Measurements from ENCODE around the gene LRP1B.
"Not testable (repeated sequence)": the region's sequence is repeated elsewhere in the genome, so short reads cannot be mapped to it uniquely, and the experiment has no call there.

The LRP1B gene

DNA sequence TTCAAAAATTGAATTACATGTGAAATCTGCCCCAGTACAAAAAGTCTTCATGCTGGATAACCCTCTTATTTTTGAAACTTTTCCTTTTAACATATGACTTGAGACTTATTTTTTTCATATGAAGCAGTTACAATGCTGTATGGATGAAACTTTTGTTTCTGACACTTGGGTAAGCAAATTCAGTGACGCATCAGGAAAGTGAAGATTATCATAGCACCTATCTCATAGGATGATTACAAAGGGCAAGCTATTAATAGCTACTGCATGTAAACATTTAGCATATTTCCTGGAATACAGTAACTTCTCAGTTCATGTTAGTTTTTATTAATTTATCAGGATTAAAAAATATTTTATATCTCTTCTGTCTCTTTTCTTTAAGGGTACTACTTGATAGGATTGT lies 1109.2 kb downstream of the LRP1B start:
- DNase-seq (ENCODE audit: extremely low spot score, insufficient read length, low read depth) (no peak), FAIRE-seq (no peak)

DNA sequence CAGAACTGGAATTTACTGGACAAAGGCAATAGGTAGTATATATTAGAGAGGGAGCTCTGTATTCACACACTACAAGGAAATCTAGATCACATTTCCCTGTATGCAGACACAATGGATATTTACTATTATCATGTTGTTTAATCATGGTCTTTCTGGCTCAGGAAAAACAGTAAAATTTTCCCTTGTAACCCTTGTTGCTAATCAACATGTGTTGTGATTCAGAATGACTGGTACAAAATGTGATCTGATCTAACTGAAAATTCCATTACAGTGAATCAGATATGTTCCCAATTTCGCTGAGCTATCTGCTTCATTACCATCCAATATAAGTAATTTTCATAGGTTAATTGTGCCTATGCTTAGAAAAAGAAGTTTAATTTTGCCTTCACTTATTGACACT lies 1109.7 kb downstream of the LRP1B start:
- no peak for DNase-seq (ENCODE audit: extremely low spot score, insufficient read length, low read depth)
- FAIRE-seq: no peak

DNA sequence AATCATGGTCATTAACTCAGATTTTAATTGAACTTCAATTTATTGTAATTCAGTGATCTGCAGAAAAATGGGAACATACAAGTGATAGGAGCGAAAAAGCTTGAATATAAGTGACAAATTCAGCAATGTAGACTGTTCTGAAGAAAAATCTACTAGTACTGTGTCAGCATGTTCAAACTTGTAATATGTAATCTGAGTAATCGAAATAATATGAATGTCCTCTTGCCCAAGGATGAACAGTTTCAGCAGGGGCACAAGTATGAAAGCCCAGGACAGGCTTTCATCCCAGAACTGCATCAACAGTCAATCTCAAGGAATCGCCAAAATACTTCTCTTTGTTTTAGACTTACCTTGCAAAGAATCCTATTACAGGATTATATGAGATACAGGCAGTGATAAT lies 1110.5 kb downstream of the LRP1B start:
- DNase-seq (ENCODE audit: extremely low spot score, insufficient read length, low read depth) (no peak), FAIRE-seq (no peak)

DNA sequence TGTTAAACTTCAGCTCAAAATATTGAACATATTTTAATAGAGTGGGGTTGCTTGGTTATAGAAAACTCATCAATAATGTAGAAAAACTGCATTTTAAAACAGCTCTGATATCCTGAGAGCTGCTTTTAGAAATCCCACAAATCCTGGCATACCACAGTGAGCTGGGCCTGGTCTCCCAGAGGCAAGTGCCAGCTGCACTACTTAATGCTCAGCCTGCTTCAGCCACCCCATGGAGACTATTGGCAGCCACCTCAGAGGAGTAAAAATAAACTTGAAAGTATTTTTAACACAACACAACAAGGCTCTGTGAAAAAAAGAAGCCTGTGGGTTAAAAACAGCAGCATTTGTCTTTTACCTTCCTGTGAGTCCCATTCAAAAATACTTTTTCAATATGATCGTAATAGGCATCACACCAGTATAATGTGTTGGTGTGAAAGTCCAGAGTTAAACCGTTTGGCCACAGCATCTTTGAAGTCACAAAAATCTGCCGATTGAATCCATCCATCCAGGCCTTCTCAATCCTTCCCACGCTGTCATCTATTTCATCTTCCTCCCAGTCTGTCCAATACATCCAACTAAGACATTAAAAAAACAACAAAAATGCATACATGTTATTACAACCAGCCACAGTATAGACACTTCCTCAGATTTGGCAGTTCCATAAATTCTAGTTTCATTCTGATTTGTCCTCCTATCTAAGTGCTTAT lies 1115.3 kb downstream of the LRP1B start:
- DNase-seq (ENCODE audit: extremely low spot score, insufficient read length, low read depth) (no peak), FAIRE-seq (no peak)

DNA sequence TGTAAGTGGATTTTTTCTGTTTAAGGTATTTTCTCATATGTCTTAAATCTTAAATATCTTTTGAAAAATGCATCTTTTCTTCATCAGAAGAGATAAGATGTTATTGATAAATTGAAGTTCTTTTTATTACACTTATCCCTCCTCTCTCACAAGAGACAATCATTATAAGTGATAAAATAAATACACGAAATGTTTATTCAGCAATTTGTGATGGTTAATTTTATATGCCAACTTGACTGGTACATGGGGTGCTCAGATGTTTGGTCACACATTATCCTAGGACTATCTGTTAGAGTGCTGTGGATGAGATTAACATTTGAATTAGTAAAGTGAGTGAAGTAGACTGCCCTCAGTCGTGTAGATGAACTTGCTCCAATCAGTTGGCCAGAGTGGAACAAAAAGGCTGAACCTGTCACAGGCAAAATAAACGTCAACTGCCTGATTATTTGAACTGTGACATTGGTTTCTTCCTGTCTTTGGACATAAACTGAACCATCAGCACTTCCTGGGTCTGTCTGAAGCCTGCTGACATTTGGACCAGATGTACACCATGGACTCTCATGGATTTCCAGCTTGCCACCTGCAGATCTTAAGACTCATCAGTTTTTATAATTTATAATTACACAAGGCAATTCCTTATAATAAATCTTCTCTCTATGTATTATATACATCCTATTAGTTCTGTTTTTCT lies 1126.7 kb downstream of the LRP1B start:
- no peak for DNase-seq (ENCODE audit: extremely low spot score, insufficient read length, low read depth)
- FAIRE-seq: no peak

DNA sequence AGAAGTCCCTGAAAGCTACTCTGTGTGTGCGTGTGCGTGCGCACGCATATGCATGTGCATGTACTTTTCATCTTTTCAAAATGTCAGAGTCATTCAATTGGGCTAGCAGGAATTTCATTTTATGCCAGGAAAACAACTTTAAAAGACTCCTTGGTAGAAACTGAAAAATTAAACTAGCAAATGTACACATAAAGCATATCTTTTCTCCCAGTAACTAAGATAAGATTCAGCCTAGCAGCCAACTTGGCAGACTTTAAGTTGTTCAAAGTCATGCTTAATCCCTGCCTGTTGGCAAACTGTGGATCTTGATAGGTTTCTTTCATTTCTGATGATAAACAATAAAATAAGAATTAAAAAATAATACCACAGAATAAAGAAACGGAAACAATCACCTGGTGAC lies 1129.1 kb downstream of the LRP1B start:
- DNase-seq (ENCODE audit: extremely low spot score, insufficient read length, low read depth) (no peak), FAIRE-seq (no peak)

DNA sequence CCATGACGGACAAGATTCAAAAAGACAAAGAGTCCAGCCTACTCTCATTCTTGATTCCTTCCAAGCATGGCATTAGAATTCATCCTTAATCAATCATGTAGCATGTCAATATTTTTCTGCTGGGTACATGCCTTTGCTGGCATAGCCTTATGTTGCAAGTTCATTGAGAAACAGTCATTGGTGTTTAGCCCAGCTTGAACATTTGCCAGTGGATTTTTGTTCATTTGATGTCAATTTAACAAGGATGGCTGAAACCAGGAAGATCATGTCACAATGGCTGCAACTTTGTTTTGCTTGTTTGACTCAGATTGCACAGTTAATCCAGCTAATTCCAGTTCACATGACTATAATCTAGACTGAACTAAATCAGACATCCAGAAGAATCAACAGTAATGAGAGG lies 1132.2 kb downstream of the LRP1B start:
- DNase-seq (ENCODE audit: extremely low spot score, insufficient read length, low read depth) (no peak), FAIRE-seq (no peak)

DNA sequence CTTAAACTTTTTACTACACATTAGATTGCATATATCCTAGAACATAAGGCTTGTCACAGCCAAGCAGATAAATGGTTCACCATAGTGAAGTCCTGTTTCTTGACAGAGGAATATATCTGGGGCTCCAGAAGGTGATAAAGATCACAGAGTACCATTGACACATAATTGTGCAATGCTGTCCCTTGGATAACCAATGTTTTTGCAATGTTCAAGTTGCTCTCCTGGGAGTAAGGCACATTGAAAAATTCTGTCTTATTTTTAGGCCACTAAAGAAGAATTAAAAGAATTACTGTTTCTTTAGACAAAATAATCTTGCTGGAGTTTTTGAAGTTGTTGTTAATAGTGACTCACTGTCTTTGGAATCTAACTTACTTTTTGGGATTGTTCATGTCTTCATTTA lies 1132.8 kb downstream of the LRP1B start:
- DNase-seq (ENCODE audit: extremely low spot score, insufficient read length, low read depth): no peak
- no peak for FAIRE-seq

DNA sequence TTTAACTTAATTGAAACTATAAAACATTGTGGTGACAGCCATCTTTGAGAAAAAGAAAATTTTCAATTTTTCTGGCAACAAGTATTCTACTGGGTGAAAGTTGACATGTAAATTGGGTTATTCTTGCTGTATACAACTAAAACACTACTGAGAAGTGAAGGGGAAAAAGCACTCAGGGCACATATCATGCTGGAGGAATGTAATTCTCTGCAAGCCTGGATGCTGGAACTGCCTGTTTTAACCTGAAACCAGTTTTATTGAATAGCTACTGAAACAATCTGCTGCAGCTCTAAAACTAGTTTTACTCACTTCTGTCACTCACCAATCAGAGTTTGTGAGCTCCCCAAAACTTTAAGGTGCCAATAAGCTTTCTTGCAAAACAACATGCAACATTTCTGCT lies 1136.0 kb downstream of the LRP1B start:
- no peak for DNase-seq (ENCODE audit: extremely low spot score, insufficient read length, low read depth)
- no peak for FAIRE-seq

DNA sequence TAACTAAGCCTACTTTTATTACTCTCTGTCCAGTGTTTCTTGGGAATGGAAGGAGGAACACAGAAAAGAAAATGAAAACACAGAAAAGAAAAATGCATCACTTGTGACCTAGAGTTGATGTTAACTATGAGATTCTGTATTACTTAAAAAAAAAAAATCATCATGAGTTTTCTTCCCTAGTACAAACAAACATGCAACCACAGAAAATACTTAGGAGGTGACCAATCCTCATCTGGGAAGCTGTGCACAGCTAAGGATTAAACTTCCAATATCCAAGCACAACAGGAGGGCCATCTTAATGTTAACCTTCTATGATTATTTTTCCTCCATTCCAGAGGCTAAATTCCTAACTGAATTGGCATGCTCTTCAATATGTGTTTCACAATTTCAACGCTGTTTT lies 1140.4 kb downstream of the LRP1B start:
- FAIRE-seq (no peak), DNase-seq (ENCODE audit: extremely low spot score, insufficient read length, low read depth) (no peak)

DNA sequence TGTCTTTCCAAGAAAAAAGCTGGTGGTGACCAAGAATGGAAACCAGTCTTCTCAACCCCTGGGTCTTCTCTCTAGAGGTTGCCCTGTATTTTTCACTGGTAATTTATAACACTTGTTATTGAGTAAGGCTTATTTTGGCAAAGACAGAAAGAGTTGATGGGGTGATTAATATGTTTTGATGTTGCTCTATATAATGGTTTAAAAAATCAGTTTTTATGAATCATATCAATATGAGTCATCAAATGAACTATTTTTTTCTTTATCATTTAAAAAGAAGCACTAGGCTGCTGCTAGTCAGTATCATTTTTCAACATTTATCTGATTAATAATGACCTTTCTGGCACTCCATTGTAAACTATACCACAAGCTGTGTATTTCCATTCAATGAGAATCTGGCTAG lies 1142.2 kb downstream of the LRP1B start:
- FAIRE-seq: no peak
- DNase-seq (ENCODE audit: extremely low spot score, insufficient read length, low read depth): no peak

DNA sequence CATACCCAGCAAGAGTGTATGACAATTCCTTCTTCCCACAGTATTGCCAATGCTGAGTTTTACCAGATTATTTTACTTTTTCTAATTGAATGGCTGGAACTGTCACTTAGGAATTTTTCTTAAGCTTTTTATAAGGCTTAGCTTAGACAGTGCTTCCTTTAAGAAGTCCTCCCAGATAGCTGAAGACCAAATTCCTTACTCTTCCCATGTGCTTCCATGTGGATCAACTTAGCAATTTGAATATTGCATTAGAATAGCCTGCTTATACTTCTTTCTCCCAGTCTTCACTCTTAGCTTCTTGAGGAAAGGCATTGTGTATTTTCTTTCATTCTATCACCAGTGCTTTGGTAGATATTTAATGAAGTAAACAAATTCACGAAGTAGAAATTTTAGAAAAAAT lies 1144.4 kb downstream of the LRP1B start:
- DNase-seq (ENCODE audit: extremely low spot score, insufficient read length, low read depth) (no peak), FAIRE-seq (no peak)

DNA sequence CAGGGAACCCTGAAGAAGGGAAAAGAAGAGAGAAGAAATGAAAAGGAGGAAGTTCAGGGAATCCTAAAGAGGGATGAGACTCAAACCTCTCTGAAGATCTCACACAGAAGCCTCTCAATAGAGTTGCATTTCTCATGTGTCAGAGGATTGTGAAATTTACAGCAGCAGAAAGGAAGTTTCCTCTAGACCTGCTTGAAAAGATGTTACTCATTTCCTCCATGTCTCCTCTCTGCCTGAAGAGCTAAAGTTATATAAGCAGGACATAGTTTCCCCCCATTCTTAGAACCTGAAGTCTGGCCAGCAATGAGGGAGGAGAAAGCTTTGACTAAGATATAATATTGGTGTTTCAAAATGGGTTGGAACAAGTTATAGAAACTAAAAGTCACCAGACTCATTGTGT lies 1155.6 kb downstream of the LRP1B start:
- FAIRE-seq (no peak), DNase-seq (ENCODE audit: extremely low spot score, insufficient read length, low read depth) (no peak)

DNA sequence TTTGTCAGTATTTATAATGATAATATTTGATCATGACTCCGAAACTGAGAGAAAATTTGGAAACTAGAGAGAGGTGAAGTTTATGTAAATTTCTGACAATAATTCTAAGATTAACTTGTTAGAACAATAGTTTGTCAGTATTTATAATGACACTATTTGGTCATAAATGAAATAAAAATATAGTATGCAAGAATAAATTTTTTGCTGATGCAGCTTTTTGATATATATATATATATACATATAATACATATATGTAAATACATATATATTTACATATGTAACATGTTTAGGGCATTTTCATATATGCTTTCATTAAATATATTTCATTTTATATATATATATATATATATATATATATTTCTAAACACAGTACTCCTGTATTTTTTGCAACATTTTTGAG lies 1158.1 kb downstream of the LRP1B start:
- DNase-seq (ENCODE audit: extremely low spot score, insufficient read length, low read depth) (no peak), FAIRE-seq (no peak)

DNA sequence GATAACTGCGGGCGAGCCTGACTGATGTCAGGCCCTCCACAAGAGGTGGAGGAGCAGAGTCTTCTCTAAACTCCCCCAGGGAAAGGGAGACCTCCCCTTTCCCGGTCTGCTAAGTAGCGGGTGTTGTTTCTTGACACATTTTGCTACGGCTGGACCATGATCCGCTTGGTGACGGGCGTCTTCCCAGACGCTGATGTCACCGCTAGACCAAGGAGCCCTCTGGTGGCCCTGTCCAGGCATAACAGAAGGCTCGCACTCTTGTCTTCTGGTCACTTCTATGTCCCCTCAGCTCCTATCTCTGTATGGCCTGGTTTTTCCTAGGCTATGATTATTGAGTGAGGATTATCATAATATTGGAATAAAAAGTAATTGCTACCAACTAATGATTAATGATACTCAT lies 1166.5 kb downstream of the LRP1B start:
- FAIRE-seq; DNase-seq (ENCODE audit: extremely low spot score, insufficient read length, low read depth): not testable (repeated sequence)

DNA sequence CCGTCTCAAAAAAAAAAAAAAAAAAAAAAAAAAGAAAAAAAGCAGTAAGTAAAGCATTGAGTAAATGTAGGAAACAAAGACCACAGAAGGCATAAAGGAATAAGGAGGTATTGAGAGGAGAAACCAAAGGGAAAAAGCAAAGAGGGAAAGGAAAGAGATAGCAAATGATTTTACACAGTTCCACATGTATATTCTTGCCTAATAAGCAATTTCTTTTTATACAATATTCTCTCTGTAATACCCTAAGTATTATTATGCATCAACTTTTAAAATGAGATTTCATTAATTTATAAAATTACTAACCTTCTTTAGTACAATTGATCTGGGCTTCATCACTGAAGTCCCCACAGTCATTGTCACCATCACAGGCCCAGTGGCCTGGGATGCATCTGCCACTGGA lies 1180.9 kb downstream of the LRP1B start:
- DNase-seq (ENCODE audit: extremely low spot score, insufficient read length, low read depth) (no peak), FAIRE-seq (no peak)

DNA sequence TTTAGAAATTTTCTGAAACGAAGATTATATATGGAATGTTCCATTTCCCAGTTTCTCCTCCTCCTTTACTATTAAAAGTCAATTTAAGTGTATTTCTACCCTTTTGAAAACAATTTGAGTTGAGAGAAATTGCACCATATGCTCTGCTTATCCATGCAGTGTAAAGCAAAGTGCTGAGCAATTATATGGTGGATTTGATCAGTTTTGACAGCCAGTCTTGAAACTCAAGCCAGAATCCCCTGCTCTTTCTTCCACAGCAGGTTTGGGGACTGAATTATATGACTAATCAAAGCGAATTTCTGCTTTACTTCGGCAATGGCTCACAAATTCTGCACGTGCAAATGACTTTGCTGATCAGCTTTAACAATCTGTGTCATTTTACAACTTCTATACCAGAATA lies 1183.6 kb downstream of the LRP1B start:
- no peak for FAIRE-seq

DNA sequence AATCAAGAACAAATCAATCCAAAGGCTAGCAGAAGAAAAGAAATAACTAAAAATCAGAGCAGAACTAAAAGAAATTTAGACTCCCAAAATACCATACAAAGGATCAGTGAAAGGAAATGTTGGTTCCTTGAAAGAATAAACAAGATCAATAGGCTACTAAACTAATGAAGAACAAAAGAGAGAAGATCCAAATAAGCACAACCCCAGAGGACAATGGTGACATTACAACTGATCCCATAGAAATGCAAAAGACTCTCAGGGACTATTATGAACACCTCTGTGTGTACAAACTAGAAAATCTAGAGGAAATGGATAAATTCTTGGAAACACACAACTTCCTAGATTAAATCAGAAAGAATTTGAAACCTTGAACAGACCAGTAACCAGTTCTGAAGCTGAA lies 1186.9 kb downstream of the LRP1B start:
- FAIRE-seq: no peak
- no peak for DNase-seq (ENCODE audit: extremely low spot score, insufficient read length, low read depth)

More for the DNA sequence above, 1183.6 kb downstream of the LRP1B start:
- DNase-seq (ENCODE audit: extremely low spot score, insufficient read length, low read depth): no peak

DNA sequence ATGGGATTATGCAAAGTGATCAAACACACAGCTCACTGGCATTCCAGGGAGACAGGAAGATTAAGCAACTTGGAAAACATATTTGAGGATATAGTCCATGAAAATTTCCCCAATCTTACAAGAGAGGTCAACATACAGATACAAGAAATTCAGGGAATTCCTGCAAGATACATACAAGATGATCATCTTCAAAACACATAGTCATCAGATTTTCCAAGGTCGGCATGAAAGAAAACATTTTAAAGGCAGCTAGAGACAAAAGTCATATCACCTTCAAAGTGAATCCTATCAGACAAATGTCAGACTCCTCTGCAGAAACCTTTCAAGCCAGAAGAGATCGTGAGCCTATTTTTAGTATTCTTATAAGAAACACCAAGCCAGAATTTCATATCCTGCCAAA lies 1188.5 kb downstream of the LRP1B start:
- no peak for DNase-seq (ENCODE audit: extremely low spot score, insufficient read length, low read depth)
- no peak for FAIRE-seq

DNA sequence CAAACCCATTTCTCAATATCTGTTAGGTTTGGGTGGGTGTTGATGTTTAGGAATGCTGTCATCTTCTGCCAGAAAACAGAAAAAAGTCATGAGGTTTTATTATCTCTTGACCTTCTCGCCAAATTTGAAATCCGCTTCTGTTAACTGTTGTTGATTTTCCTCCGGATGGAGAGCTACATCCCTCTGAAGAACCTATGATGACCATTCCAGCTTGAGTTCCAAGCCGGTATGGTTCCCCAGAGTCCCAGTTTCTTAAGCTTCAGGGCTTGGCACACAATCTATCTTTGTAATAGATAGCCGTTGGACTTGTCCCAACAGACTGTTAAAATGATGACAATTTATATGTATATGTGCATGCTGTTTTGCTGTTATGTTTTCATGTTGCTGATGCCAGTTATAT lies 1201.0 kb downstream of the LRP1B start:
- DNase-seq (ENCODE audit: extremely low spot score, insufficient read length, low read depth) (no peak), FAIRE-seq (no peak)

DNA sequence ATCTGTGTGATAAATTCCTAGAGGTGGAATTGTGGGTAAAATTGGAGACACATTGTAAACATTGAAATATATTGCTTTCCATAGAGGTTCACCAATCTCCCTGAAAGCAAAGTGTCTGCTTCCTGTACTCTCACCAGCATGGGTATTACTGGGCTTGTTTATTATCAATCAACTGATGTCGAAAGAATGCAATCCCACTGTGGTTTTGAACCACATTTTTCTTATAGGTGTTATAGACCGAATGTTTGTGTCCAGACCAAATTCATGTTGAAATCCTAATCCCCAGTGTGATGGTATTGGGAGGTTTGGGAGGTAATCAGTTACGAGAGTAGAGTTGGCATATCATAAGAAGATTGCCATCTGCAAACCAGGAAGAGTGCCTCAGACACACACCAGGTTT lies 1212.4 kb downstream of the LRP1B start:
- DNase-seq (ENCODE audit: extremely low spot score, insufficient read length, low read depth) (no peak), FAIRE-seq (no peak)

DNA sequence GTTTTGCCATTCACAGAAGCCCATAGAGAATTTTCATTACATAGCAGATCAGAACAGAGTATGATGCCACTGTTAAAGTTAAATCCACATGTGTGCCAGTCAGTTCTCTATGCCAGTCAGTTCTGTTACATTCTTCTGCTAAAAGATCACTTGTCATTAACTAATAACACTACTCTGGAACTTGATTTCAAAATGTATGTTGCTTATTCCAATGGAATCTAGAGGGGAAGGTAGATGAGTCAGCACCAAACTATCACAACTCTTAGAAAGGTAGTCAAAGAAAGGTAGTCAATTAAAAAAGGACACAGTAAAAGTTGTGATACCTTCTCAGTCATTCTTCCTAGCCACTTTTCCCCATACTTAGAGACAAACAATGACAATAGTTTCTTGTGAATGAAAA lies 1214.4 kb downstream of the LRP1B start:
- FAIRE-seq (no peak), DNase-seq (ENCODE audit: extremely low spot score, insufficient read length, low read depth) (no peak)

All from GM18507 (cell line).